Measurements from ENCODE around the gene ELP5. TPM values are rescaled to one million over a fixed set of nuclear protein-coding genes. Genes with fewer than 3 reads are reported as not detected.

ELP5 gene
- total RNA-seq, 1 experiment from 2014 or later = 20.3 TPM

DNA sequence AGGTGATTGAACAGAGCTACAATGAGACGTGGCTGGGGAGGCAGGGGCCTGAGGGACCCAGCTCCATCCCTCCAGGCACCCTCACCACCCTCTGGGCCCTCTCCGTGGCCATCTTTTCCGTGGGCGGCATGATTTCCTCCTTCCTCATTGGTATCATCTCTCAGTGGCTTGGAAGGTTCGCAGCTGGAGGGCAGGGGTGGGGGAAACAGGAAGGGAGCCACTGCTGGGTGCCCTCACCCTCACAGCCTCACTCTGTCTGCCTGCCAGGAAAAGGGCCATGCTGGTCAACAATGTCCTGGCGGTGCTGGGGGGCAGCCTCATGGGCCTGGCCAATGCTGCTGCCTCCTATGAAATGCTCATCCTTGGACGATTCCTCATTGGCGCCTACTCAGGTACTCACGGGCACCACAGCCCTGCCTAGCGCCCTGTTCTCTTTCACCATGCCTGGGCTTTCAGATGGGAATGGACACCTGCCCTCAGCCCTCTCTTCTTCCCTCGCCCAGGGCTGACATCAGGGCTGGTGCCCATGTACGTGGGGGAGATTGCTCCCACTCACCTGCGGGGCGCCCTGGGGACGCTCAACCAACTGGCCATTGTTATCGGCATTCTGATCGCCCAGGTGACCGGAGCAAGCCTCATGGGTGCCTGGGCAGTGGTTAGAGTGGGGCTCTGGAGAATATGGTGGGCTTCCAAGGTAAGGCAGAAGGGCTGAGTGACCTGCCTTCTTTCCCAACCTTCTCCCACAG, 31.6 kb downstream of the ELP5 start:
- DNase-seq = no peak
- CTCF ChIA-PET = no interaction called here
- H3K27me3 Mint-ChIP-seq (ENCODE audit: unreplicated experiment) = peaks cover 42% of the 10 kb centered on the region
- peaks cover 14% of the 10 kb centered on the region for H3K36me3 Mint-ChIP-seq (ENCODE audit: insufficient read depth, unreplicated experiment)
- no peaks in the 10 kb centered on the region for H3K9me3 Mint-ChIP-seq (ENCODE audit: low read depth, unreplicated experiment)
- H3K27ac Mint-ChIP-seq (ENCODE audit: unreplicated experiment) = no peak overlapping the region
- no TSS peak for BruUV-seq (replicated peaks)
- intact Hi-C loops (cut with micrococcal nuclease; ENCODE audit: unreplicated experiment) = no loop called here
- no peak overlapping the region for H3K4me3 Mint-ChIP-seq (ENCODE audit: low read depth, unreplicated experiment)
- H3K4me1 Mint-ChIP-seq (ENCODE audit: low read depth, unreplicated experiment) = peaks cover 16% of the 10 kb centered on the region
- no peak for TF ChIP-seq CTCF (IDR thresholded peaks at IDR 0.05; ENCODE audit: unreplicated experiment)

GRCh38 chr17:7284911-7285310, 32.9 kb downstream of the ELP5 start:
- CTCF ChIA-PET = no interaction called here
- H3K27me3 Mint-ChIP-seq (ENCODE audit: unreplicated experiment) = peaks cover 45% of the 10 kb centered on the region
- H3K4me3 Mint-ChIP-seq (ENCODE audit: low read depth, unreplicated experiment) = no peak overlapping the region
- no peaks in the 10 kb centered on the region for H3K9me3 Mint-ChIP-seq (ENCODE audit: low read depth, unreplicated experiment)
- H3K4me1 Mint-ChIP-seq (ENCODE audit: low read depth, unreplicated experiment) = peaks cover 12% of the 10 kb centered on the region
- no peak for TF ChIP-seq CTCF (IDR thresholded peaks at IDR 0.05; ENCODE audit: unreplicated experiment)
- no TSS peak for BruUV-seq (replicated peaks)
- intact Hi-C loops (cut with micrococcal nuclease; ENCODE audit: unreplicated experiment) = no loop called here
- H3K27ac Mint-ChIP-seq (ENCODE audit: unreplicated experiment) = no peak overlapping the region
- no peak for DNase-seq
- peaks cover 14% of the 10 kb centered on the region for H3K36me3 Mint-ChIP-seq (ENCODE audit: insufficient read depth, unreplicated experiment)

GRCh38 chr17:7285679-7286078, 33.7 kb downstream of the ELP5 start:
- Mint-ChIP-seq H3K27ac (ENCODE audit: unreplicated experiment) (no peak overlapping the region), H3K4me3 (ENCODE audit: low read depth, unreplicated experiment) (no peak overlapping the region), H3K9me3 (ENCODE audit: low read depth, unreplicated experiment) (no peaks in the 10 kb centered on the region), H3K4me1 (ENCODE audit: low read depth, unreplicated experiment) (peaks cover 5% of the 10 kb centered on the region), H3K27me3 (ENCODE audit: unreplicated experiment) (peaks cover 45% of the 10 kb centered on the region), H3K36me3 (ENCODE audit: insufficient read depth, unreplicated experiment) (peaks cover 15% of the 10 kb centered on the region)
- no peak for TF ChIP-seq CTCF (IDR thresholded peaks at IDR 0.05; ENCODE audit: unreplicated experiment)
- BruUV-seq (replicated peaks) = no TSS peak
- intact Hi-C loops (cut with micrococcal nuclease; ENCODE audit: unreplicated experiment) = no loop called here
- CTCF ChIA-PET = no interaction called here
- DNase-seq = no peak

GRCh38 chr17:7289256-7290032, 37.4 kb downstream of the ELP5 start:
- BruUV-seq (replicated peaks) = no TSS peak
- DNase-seq = no peak
- no peak overlapping the region for H3K4me3 Mint-ChIP-seq (ENCODE audit: low read depth, unreplicated experiment)
- no peak for TF ChIP-seq CTCF (IDR thresholded peaks at IDR 0.05; ENCODE audit: unreplicated experiment)
- H3K27ac Mint-ChIP-seq (ENCODE audit: unreplicated experiment) = no peak overlapping the region
- no peaks in the 10 kb centered on the region for H3K9me3 Mint-ChIP-seq (ENCODE audit: low read depth, unreplicated experiment)
- CTCF ChIA-PET = interaction anchor here (0.5 to 0.7 kb wide), 2 partner anchors 22 to 281 kb away, joined by 3 to 10 read pairs; no protein-coding TSS in a partner anchor
- peaks cover 3% of the 10 kb centered on the region for H3K36me3 Mint-ChIP-seq (ENCODE audit: insufficient read depth, unreplicated experiment)
- H3K27me3 Mint-ChIP-seq (ENCODE audit: unreplicated experiment) = peaks cover 31% of the 10 kb centered on the region
- intact Hi-C loops (cut with micrococcal nuclease; ENCODE audit: unreplicated experiment) = no loop called here
- no peaks in the 10 kb centered on the region for H3K4me1 Mint-ChIP-seq (ENCODE audit: low read depth, unreplicated experiment)

All from Calu3 (cell line).